Neural cell (in vitro differentiated cells): ENCODE measurements around the gene JPT2. TPM values are rescaled to one million over a fixed set of nuclear protein-coding genes. Genes with fewer than 3 reads are reported as not detected.

ENCODE experiments used
- H2AFZ ChIP-seq: fragments of 200-600, 300-800 bp; sonication (generic), shearing (Covaris generic); 2 replicates; pipeline ENCODE4 v1.6.0; 2014; ENCODE audit warnings: low read depth, mild to moderate bottlenecking, antibody characterized with exemption, low read length, moderate library complexity
- H3F3A ChIP-seq: fragments of 200-600 bp; shearing (Covaris generic); 2 replicates; pipeline ENCODE4 v1.6.1; 2016; ENCODE audit warnings: mild to moderate bottlenecking, moderate library complexity, mixed read lengths, antibody characterized with exemption, low read length; ENCODE audit not compliant: insufficient read depth, poor library complexity, severe bottlenecking
- H3K27ac ChIP-seq: fragments of 200-600, 300-800 bp; sonication (generic), shearing (Covaris generic); 2 replicates; pipeline ENCODE4 v1.5.1; 2014; ENCODE audit warnings: mild to moderate bottlenecking, low read length, moderate library complexity
- H3K27me3 ChIP-seq: fragments of 300-800, 200-600 bp; sonication (generic), shearing (Covaris generic); 2 replicates; pipeline ENCODE4 v1.6.0; 2014; ENCODE audit warnings: mild to moderate bottlenecking, low read depth, low read length, moderate library complexity; ENCODE audit not compliant: insufficient read depth
- H3K36me3 ChIP-seq: fragments of 300-800, 200-600 bp; sonication (generic), shearing (Covaris generic); 2 replicates; pipeline ENCODE4 v1.5.1; 2014; ENCODE audit warnings: mild to moderate bottlenecking, antibody characterized with exemption, low read length, moderate library complexity; ENCODE audit not compliant: insufficient read depth
- H3K4me2 ChIP-seq: fragments of 300-800, 200-600 bp; sonication (generic), shearing (Covaris generic); 2 replicates; pipeline ENCODE4 v1.6.0; 2014; ENCODE audit warnings: mild to moderate bottlenecking, low read length
- H3K4me3 ChIP-seq: fragments of 300-800, 200-600 bp; sonication (generic), shearing (Covaris generic); 2 replicates; pipeline ENCODE4 v1.5.1; 2014; ENCODE audit warnings: mild to moderate bottlenecking, low read length, moderate library complexity
- H3K79me2 ChIP-seq: fragments of 200-600 bp; shearing (Covaris generic); replicated peaks from 2 replicates; pipeline ENCODE4 v1.6.0; 2014; ENCODE audit warnings: mild to moderate bottlenecking, low read length, moderate library complexity; ENCODE audit not compliant: insufficient read depth
- H3K9ac ChIP-seq: fragments of 300-800, 200-600 bp; sonication (generic), shearing (Covaris generic); 2 replicates; pipeline ENCODE4 v1.6.1; 2016; ENCODE audit warnings: mild to moderate bottlenecking, low read length, mixed read lengths
- H3K9me2 ChIP-seq: fragments of 200-600 bp; shearing (Covaris generic); 2 replicates; pipeline ENCODE4 v1.6.1; 2016; ENCODE audit warnings: mild to moderate bottlenecking, low read length, mixed read lengths; ENCODE audit not compliant: insufficient read depth
- H3K9me3 ChIP-seq: fragments of 200-600, 300-800 bp; sonication (generic), shearing (Covaris generic); 2 replicates; pipeline ENCODE4 v1.6.1; 2016; ENCODE audit warnings: mild to moderate bottlenecking, mixed run types, low read length, moderate library complexity, mixed read lengths
- H4K20me1 ChIP-seq: fragments of 200-600 bp; shearing (Covaris generic); 2 replicates; pipeline ENCODE4 v1.6.1; 2016; ENCODE audit warnings: mild to moderate bottlenecking, mixed run types; ENCODE audit not compliant: insufficient read depth
- EP300 ChIP-seq: fragments of 450-650 bp; conservative IDR thresholded peaks from 2 replicates; pipeline ENCODE4 v1.6.1; 2014; ENCODE audit warnings: antibody characterized with exemption, mild to moderate bottlenecking, moderate library complexity; ENCODE audit not compliant: poor library complexity, severe bottlenecking
- EZH2 ChIP-seq: fragments of 200-600, 300-800 bp; shearing (Covaris generic), sonication (generic); IDR thresholded peaks from 2 replicates; pipeline ENCODE4 v1.6.1; 2014; ENCODE audit warnings: antibody characterized with exemption, low read length, borderline replicate concordance, mild to moderate bottlenecking; ENCODE audit not compliant: insufficient read depth, poor library complexity, severe bottlenecking
- MXI1 ChIP-seq: fragments of 450-650 bp; conservative IDR thresholded peaks from 2 replicates; pipeline ENCODE4 v1.6.1; 2014; ENCODE audit warnings: antibody characterized with exemption, mild to moderate bottlenecking; ENCODE audit not compliant: poor library complexity, severe bottlenecking
- POLR2AphosphoS5 ChIP-seq: IDR thresholded peaks from 2 replicates; pipeline ENCODE4 v1.6.1; 2012
- RAD21 ChIP-seq: fragments of 450-650 bp; conservative IDR thresholded peaks from 2 replicates; pipeline ENCODE4 v1.6.1; 2014; ENCODE audit warnings: antibody characterized with exemption, mild to moderate bottlenecking, moderate library complexity
- SMC3 ChIP-seq: fragments of 450-650 bp; conservative IDR thresholded peaks from 2 replicates; pipeline ENCODE4 v1.6.1; 2014; ENCODE audit warnings: antibody characterized with exemption, mild to moderate bottlenecking, moderate library complexity; ENCODE audit not compliant: poor library complexity
- TAF1 ChIP-seq: IDR thresholded peaks from 2 replicates; pipeline ENCODE4 v1.6.1; 2012; ENCODE audit warnings: low read depth
- polyA plus RNA-seq: library from polyadenylated mRNA; depleted of rRNA; stranded (reverse); fragments of >200 nt; gene quantifications from 2 replicates; pipeline ENCODE4 v1.2.3, GENCODE V29; 2014
- TF ChIP-seq, protein P1 (sequence below): IDR thresholded peaks from 2 replicates; pipeline ENCODE4 v1.6.1; 2012; ENCODE audit warnings: borderline replicate concordance
- TF ChIP-seq, protein P2 (sequence below): fragments of 450-650 bp; IDR thresholded peaks from 2 replicates; pipeline ENCODE4 v1.5.1; 2014; ENCODE audit warnings: antibody characterized with exemption, mild to moderate bottlenecking, moderate library complexity; ENCODE audit not compliant: poor library complexity, severe bottlenecking

The JPT2 gene
- polyA plus RNA-seq, 1 donor from 2014 or later = 61.4 TPM

DNA sequence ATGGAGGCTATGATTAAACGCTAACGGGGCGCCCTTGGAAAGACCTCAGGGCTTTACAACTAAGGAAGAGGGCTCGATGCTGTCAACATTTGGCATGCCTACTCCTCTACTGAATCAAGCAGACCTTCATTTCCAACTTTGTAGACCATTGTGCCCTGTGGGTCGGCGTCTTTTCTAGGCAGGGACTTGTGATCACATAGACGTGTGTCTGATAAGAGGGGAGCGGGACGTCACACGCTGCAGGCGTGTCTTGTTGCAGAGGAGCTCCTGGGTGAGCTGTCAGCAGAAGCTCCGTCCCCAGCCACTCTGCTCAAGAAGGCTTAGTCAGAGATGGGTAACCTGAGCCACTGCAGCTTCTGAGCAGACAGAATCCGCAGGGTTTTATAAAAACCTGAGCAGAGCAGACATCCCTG is 30.7 kb downstream of the JPT2 start:
- TF ChIP-seq, protein P1, sequence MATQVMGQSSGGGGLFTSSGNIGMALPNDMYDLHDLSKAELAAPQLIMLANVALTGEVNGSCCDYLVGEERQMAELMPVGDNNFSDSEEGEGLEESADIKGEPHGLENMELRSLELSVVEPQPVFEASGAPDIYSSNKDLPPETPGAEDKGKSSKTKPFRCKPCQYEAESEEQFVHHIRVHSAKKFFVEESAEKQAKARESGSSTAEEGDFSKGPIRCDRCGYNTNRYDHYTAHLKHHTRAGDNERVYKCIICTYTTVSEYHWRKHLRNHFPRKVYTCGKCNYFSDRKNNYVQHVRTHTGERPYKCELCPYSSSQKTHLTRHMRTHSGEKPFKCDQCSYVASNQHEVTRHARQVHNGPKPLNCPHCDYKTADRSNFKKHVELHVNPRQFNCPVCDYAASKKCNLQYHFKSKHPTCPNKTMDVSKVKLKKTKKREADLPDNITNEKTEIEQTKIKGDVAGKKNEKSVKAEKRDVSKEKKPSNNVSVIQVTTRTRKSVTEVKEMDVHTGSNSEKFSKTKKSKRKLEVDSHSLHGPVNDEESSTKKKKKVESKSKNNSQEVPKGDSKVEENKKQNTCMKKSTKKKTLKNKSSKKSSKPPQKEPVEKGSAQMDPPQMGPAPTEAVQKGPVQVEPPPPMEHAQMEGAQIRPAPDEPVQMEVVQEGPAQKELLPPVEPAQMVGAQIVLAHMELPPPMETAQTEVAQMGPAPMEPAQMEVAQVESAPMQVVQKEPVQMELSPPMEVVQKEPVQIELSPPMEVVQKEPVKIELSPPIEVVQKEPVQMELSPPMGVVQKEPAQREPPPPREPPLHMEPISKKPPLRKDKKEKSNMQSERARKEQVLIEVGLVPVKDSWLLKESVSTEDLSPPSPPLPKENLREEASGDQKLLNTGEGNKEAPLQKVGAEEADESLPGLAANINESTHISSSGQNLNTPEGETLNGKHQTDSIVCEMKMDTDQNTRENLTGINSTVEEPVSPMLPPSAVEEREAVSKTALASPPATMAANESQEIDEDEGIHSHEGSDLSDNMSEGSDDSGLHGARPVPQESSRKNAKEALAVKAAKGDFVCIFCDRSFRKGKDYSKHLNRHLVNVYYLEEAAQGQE = no peak
- TF ChIP-seq SMC3 = no peak
- no peak for TF ChIP-seq EZH2
- TF ChIP-seq POLR2AphosphoS5 = no peak
- TF ChIP-seq RAD21 = no peak
- TF ChIP-seq EP300 = no peak
- no peak for TF ChIP-seq MXI1
- TF ChIP-seq, protein P2, sequence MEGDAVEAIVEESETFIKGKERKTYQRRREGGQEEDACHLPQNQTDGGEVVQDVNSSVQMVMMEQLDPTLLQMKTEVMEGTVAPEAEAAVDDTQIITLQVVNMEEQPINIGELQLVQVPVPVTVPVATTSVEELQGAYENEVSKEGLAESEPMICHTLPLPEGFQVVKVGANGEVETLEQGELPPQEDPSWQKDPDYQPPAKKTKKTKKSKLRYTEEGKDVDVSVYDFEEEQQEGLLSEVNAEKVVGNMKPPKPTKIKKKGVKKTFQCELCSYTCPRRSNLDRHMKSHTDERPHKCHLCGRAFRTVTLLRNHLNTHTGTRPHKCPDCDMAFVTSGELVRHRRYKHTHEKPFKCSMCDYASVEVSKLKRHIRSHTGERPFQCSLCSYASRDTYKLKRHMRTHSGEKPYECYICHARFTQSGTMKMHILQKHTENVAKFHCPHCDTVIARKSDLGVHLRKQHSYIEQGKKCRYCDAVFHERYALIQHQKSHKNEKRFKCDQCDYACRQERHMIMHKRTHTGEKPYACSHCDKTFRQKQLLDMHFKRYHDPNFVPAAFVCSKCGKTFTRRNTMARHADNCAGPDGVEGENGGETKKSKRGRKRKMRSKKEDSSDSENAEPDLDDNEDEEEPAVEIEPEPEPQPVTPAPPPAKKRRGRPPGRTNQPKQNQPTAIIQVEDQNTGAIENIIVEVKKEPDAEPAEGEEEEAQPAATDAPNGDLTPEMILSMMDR = no peak
- no peak for TF ChIP-seq TAF1
- no peaks in the 10 kb centered on the region for H3K27me3 ChIP-seq
- peak overlapping the region; percentile 97 for H3K9ac ChIP-seq
- no peak overlapping the region for H3K27ac ChIP-seq
- H3K9me2 ChIP-seq = no peaks in the 10 kb centered on the region
- no peaks in the 10 kb centered on the region for H3K36me3 ChIP-seq
- peak overlapping the region; percentile 99 for H3K4me3 ChIP-seq
- peak overlapping the region; percentile 68 for H3K4me2 ChIP-seq
- peaks cover 67% of the 10 kb centered on the region for H3K79me2 ChIP-seq
- no peaks in the 10 kb centered on the region for H4K20me1 ChIP-seq
- H2AFZ ChIP-seq = no peak overlapping the region
- H3F3A ChIP-seq = peaks cover 4% of the 10 kb centered on the region
- H3K9me3 ChIP-seq = no peaks in the 10 kb centered on the region

DNA sequence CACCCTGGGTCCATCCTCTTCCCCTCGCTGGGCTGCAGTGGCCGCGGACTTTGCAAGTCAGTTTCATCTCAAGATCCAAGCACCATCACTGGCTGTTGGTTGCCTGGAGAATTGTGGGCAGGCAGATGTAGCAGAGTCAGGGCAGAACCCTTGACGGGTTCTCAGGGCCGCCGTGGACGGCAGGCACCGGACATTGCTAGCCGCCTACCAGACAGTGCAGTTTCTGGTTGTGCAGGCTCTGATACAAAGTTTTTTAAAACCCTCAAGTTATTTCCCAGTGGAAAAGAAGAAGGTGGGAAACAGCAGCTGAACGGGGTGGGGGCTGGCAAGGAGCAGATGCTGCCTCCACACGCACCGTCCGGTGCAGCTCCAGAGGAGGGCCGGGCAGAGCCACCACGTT is 31.3 kb downstream of the JPT2 start:
- H3K9me3 ChIP-seq = no peaks in the 10 kb centered on the region
- no peak overlapping the region for H3K4me2 ChIP-seq
- peak overlapping the region; percentile 99 for H3K4me3 ChIP-seq

More for the DNA sequence above, 31.3 kb downstream of the JPT2 start:
- TF ChIP-seq RAD21 (no peak), TAF1 (no peak)
- TF ChIP-seq, protein P2 = no peak
- H3K27ac ChIP-seq = no peak overlapping the region
- H2AFZ ChIP-seq = no peak overlapping the region
- H3K27me3 ChIP-seq = no peaks in the 10 kb centered on the region
- H3K9me2 ChIP-seq = no peaks in the 10 kb centered on the region
- no peaks in the 10 kb centered on the region for H4K20me1 ChIP-seq
- peaks cover 4% of the 10 kb centered on the region for H3F3A ChIP-seq
- peaks cover 72% of the 10 kb centered on the region for H3K79me2 ChIP-seq
- no peaks in the 10 kb centered on the region for H3K36me3 ChIP-seq
- no peak overlapping the region for H3K9ac ChIP-seq
